ENCODE results near the gene GPT2. TPM values are rescaled to one million over a fixed set of nuclear protein-coding genes. Genes with fewer than 3 reads are reported as not detected.

GPT2 gene
- total RNA-seq, 4 donors from 2014 or later: 42.5 to 126 (median 61.3) TPM

- H3K36me3 ChIP-seq: peaks cover 0 to 76% (median 5%) of the 10 kb centered on the region in 3 donors
- WGBS, 2 donors: 54 to 60% methylated on average over 21 of the region's 21 CpGs
- peaks cover 0 to 5% (median 0%) of the 10 kb centered on the region in 4 donors for H3K4me1 ChIP-seq
- H3K27me3 ChIP-seq: no peaks in the 10 kb centered on the region
- H3K27ac ChIP-seq: peak overlapping the region; percentile 1 to 70 (median 56)
- no peak overlapping the region for H3K4me3 ChIP-seq
- TF ChIP-seq, protein P1, sequence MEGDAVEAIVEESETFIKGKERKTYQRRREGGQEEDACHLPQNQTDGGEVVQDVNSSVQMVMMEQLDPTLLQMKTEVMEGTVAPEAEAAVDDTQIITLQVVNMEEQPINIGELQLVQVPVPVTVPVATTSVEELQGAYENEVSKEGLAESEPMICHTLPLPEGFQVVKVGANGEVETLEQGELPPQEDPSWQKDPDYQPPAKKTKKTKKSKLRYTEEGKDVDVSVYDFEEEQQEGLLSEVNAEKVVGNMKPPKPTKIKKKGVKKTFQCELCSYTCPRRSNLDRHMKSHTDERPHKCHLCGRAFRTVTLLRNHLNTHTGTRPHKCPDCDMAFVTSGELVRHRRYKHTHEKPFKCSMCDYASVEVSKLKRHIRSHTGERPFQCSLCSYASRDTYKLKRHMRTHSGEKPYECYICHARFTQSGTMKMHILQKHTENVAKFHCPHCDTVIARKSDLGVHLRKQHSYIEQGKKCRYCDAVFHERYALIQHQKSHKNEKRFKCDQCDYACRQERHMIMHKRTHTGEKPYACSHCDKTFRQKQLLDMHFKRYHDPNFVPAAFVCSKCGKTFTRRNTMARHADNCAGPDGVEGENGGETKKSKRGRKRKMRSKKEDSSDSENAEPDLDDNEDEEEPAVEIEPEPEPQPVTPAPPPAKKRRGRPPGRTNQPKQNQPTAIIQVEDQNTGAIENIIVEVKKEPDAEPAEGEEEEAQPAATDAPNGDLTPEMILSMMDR (IDR thresholded peaks at IDR 0.05): peak in 1 of 5 experiments; percentile 10
- TF ChIP-seq EP300 (IDR thresholded peaks at IDR 0.05): no peak
- H3K9me3 ChIP-seq: no peaks in the 10 kb centered on the region
- no peak for DNase-seq (ENCODE audit: low spot score in 2 of 2)
Observed at GRCh38 chr16:46918905-46919792, 35.0 kb downstream of the GPT2 start.

- Histone ChIP-seq H3K36me3 (peaks cover 5 to 80% (median 5%) of the 10 kb centered on the region in 3 donors), H3K4me1 (peaks cover 0 to 5% (median 0%) of the 10 kb centered on the region in 4 donors), H3K27ac (peak overlapping the region in 3 of 4 donors; percentile 0 to 42 (median 36)), H3K9me3 (no peaks in the 10 kb centered on the region), H3K27me3 (no peaks in the 10 kb centered on the region), H3K4me3 (no peak overlapping the region)
- 50 to 67% methylated on average over 9 of the region's 9 CpGs for WGBS, 2 donors
- DNase-seq (ENCODE audit: low spot score in 2 of 2): no peak
- TF ChIP-seq, protein P1 (IDR thresholded peaks at IDR 0.05): no peak
Observed at GRCh38 chr16:46920402-46921068, 36.4 kb downstream of the GPT2 start.

DNA sequence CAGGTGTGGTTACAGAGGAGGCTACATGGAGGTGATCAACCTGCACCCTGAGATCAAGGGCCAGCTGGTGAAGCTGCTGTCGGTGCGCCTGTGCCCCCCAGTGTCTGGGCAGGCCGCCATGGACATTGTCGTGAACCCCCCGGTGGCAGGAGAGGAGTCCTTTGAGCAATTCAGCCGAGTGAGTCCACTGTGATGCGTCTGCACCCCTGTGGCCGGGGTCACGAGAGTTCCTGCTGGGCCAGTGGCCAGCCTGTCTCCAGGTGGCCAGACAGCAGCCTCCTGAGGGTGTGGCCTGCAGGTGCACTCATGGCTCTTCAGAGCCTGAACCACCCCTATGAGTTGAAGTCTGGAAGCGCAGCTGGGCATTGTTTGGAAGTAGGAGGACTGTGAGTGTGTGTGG lies 38.1 kb downstream of the GPT2 start:
- Histone ChIP-seq H3K9me3 (no peaks in the 10 kb centered on the region), H3K27me3 (no peaks in the 10 kb centered on the region), H3K4me1 (peaks cover 0 to 5% (median 0%) of the 10 kb centered on the region in 4 donors), H3K36me3 (peaks cover 5 to 82% (median 5%) of the 10 kb centered on the region in 3 donors), H3K4me3 (no peak overlapping the region), H3K27ac (peak overlapping the region in 1 of 4 donors; percentile 64)
- WGBS, 2 donors: 85 to 87% methylated on average over 7 to 10 of the region's 10 CpGs
- TF ChIP-seq EP300 (IDR thresholded peaks at IDR 0.05) (no peak), POLR2A (IDR thresholded peaks at IDR 0.05) (no peak)
- TF ChIP-seq, protein P1 (IDR thresholded peaks at IDR 0.05): no peak
- no peak for DNase-seq (ENCODE audit: low spot score in 2 of 2)

DNA sequence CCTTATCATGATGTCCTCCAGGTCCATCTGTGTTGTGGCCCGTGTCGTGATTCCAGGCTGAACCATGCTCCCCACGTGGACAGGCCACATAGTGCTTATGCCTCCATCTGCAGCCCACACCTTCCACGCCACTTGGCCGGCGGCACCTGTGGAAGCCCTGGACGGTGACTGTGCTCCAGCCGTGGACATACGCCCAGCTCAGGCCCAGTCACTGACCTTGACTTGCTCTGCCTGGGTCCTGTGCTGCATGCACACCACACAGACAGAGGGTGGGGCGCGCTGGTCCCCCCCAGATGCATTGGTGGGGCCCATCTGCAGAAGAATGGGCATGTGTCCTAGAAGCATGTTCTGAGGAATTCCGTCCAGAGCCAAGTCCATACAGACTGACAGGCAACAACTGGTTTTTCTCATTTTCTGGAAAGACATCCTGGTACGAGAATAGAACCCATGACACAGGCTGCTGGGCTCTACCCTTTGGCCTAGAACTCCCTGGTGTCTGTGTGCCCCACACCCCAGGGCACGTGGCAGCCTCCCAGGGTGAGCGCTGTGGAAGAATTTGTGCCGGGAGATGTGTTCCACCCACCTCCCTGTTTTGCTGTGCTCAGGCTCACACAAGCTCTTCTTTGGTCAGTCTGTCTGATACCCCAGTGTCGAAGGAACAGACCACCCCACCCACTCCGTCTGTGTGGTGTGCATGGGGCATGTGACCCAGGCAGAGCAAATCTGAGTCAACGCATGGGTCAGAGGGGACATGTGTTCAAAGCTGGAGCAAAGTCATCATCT lies 39.5 kb downstream of the GPT2 start:
- Histone ChIP-seq H3K27ac (peak overlapping the region in 3 of 4 donors; percentile 27 to 64 (median 46)), H3K4me3 (no peak overlapping the region), H3K9me3 (no peaks in the 10 kb centered on the region), H3K4me1 (peaks cover 0 to 3% (median 0%) of the 10 kb centered on the region in 4 donors), H3K27me3 (no peaks in the 10 kb centered on the region), H3K36me3 (peaks cover 5 to 84% (median 5%) of the 10 kb centered on the region in 3 donors)
- TF ChIP-seq POLR2A (IDR thresholded peaks at IDR 0.05) (no peak), EP300 (IDR thresholded peaks at IDR 0.05) (peak in 1 of 2 donors; percentile 26)
- DNase-seq (ENCODE audit: low spot score in 2 of 2): no peak
- 71 to 81% methylated on average over 19 of the region's 19 CpGs for WGBS, 2 donors

- Histone ChIP-seq H3K27me3 (no peaks in the 10 kb centered on the region), H3K36me3 (peaks cover 5 to 84% (median 5%) of the 10 kb centered on the region in 3 donors), H3K27ac (peak overlapping the region in 3 of 4 donors; percentile 4 to 43 (median 27)), H3K9me3 (no peaks in the 10 kb centered on the region), H3K4me3 (no peak overlapping the region), H3K4me1 (peaks cover 0 to 2% (median 0%) of the 10 kb centered on the region in 4 donors)
- TF ChIP-seq POLR2A (IDR thresholded peaks at IDR 0.05) (no peak), EP300 (IDR thresholded peaks at IDR 0.05) (no peak)
- TF ChIP-seq, protein P1 (IDR thresholded peaks at IDR 0.05): no peak
- 88 to 96% methylated on average over 6 of the region's 6 CpGs for WGBS, 2 donors
- DNase-seq (ENCODE audit: low spot score in 2 of 2): no peak
Observed at GRCh38 chr16:46924402-46924801, 40.2 kb downstream of the GPT2 start.

All from tibial nerve (tissue), 4 donors.